Adrenal gland (tissue), 5 donors: ENCODE measurements around the gene HABP4.

Experiments used
- CTCF ChIP-seq, 6 experiments: fragments of 450-650 bp in 4 of 6; fragments of 200-600 bp in 2 of 6; sonication (generic) in 1 of 6; IDR thresholded peaks; 1 replicate in 5 of 6; 2 replicates in 1 of 6; pipeline versions ENCODE4 v1.5.1 to v1.8.0; 2016 to 2021; ENCODE audit warnings: antibody characterized with exemption in 6 of 6, mild to moderate bottlenecking in 2 of 6, moderate library complexity in 1 of 6
- POLR2A ChIP-seq, 2 donors: fragments of 450-650 bp; IDR thresholded peaks; one replicate each; pipeline ENCODE4 v1.6.1; 2017; ENCODE audit warnings: antibody characterized with exemption in 2 of 2, mild to moderate bottlenecking in 2 of 2, moderate library complexity in 1 of 2
- donor health status: DM: no; HTN: no; CAD: no.

- TF ChIP-seq CTCF (IDR thresholded peaks at IDR 0.05) (no peak), POLR2A (IDR thresholded peaks at IDR 0.05) (no peak)
Measured at GRCh38 chr9:96442491-96442890, 7.5 kb upstream of the HABP4 start.
